Lower leg skin (tissue), 3 donors: ENCODE measurements around the gene OR1F1.

Experiments used
- POLR2A ChIP-seq, 2 donors: fragments of 450-650 bp; IDR thresholded peaks; one replicate each; pipeline ENCODE4 v1.6.1; 2016 to 2017; ENCODE audit warnings: antibody characterized with exemption in 2 of 2, mild to moderate bottlenecking in 1 of 2, moderate library complexity in 1 of 2
- TF ChIP-seq, protein P1 (sequence below), 3 donors: fragments of 450-650 bp; IDR thresholded peaks; one replicate each; pipeline ENCODE4 v1.5.1; 2016; ENCODE audit warnings: antibody characterized with exemption in 3 of 3, mild to moderate bottlenecking in 3 of 3, moderate library complexity in 2 of 3

DNA sequence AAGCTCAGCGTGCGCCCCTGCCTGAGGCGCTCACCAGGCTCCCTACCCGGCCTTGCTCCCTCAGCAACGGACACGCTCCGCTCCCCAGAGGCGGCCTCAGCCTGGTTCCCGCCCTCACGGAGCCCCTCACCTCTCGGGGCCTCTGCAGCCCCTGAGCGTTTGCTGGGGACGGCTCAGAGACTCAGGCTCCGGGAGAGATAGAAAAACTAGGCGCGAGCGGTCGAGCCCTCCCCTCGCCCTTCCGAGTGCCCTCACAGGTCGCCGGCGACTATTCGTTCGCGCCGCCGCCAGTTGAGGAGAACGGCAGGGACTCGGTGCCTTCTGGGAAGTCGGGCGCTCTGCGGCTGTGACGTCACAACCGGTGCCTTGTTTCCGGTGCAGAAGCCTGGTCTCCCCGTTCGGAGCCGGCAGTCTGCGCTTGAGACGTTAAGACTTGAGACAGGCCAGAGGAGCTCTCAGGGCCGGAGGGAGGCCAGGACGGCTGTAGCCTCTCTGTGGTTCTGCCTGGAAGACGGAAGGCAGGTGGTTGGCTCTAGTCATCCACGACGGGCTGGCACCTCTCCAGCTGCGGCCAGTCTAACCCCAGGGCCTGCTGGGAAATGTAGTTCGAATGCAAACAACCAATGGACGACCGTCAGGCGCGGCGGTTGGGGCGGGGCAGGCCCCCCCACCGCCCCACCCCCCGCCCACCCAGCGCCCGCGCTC is 47.0 kb downstream of the OR1F1 start, which contains the start of gene ZNF200:
- TF ChIP-seq, protein P1, sequence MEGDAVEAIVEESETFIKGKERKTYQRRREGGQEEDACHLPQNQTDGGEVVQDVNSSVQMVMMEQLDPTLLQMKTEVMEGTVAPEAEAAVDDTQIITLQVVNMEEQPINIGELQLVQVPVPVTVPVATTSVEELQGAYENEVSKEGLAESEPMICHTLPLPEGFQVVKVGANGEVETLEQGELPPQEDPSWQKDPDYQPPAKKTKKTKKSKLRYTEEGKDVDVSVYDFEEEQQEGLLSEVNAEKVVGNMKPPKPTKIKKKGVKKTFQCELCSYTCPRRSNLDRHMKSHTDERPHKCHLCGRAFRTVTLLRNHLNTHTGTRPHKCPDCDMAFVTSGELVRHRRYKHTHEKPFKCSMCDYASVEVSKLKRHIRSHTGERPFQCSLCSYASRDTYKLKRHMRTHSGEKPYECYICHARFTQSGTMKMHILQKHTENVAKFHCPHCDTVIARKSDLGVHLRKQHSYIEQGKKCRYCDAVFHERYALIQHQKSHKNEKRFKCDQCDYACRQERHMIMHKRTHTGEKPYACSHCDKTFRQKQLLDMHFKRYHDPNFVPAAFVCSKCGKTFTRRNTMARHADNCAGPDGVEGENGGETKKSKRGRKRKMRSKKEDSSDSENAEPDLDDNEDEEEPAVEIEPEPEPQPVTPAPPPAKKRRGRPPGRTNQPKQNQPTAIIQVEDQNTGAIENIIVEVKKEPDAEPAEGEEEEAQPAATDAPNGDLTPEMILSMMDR (IDR thresholded peaks at IDR 0.05), result no peak
- TF ChIP-seq POLR2A (IDR thresholded peaks at IDR 0.05), result no peak
